Ovary (tissue), 9 donors: Measurements from ENCODE around the gene FBXL22. TPM values are rescaled to one million over a fixed set of nuclear protein-coding genes. Genes with fewer than 3 reads are reported as not detected.

ENCODE experiments used
- DNase-seq, 5 donors: peaks; one replicate each; pipeline ENCODE4 v3.0.0-alpha.2; 2019 to 2020
- H3K27ac ChIP-seq, 2 donors: fragments of 200-600 bp; one replicate each; pipeline versions ENCODE4 v1.5.1 to v1.8.0; 2019 to 2022
- H3K27me3 ChIP-seq: fragments of 200-600 bp; one replicate; pipeline ENCODE4 v1.8.0; 2022
- H3K36me3 ChIP-seq: fragments of 200-600 bp; sonication (generic); one replicate; pipeline ENCODE4 v1.5.1; 2019
- H3K4me1 ChIP-seq: one replicate; pipeline ENCODE4 v1.8.1; 2013; ENCODE audit warnings: mild to moderate bottlenecking, moderate library complexity; ENCODE audit not compliant: insufficient read depth
- H3K4me3 ChIP-seq: fragments of 200-600 bp; sonication (generic); one replicate; pipeline ENCODE4 v1.5.1; 2017
- H3K9me3 ChIP-seq, 2 donors: fragments of 200-600 bp in 1 of 2; sonication (generic) in 1 of 2; one replicate each; pipeline versions ENCODE4 v1.5.1 to v1.8.1; 2013 to 2019; ENCODE audit warnings: mild to moderate bottlenecking in 1 of 2, moderate library complexity in 1 of 2
- POLR2A ChIP-seq: fragments of 450-650 bp; IDR thresholded peaks from one replicate; pipeline ENCODE4 v1.6.1; 2017; ENCODE audit warnings: antibody characterized with exemption, mild to moderate bottlenecking, moderate library complexity
- WGBS, 3 donors: extraction: QIAGEN DNeasy Blood & Tissue Kit in 1 of 3; methylation state at CpG; one replicate each; pipeline versions ENCODE4 v1.1.5 to v1.1.7; 2013 to 2017; 5-methylcytosine and 5-hydroxymethylcytosine counted together
- intact Hi-C, 4 donors: fragments of 100-400 bp; cut with DNase I; formaldehyde crosslinking; loops; one replicate each; pipeline versions ENCODE4 v1.11.0 to v1.15.1; 2022 to 2023
- polyA plus RNA-seq, 2 donors: library from polyadenylated mRNA; stranded (reverse); fragments of 200-250 nt in 1 of 2; fragments of 350-450 nt in 1 of 2; fragmentation: Illumina TruSeq in 1 of 2; extraction: RNeasy Lipid Tissue Mini Kit (QIAGEN cat#74804) in 1 of 2; gene quantifications; one replicate each; pipeline ENCODE4 v1.2.3, GENCODE V29; 2013 to 2014
- total RNA-seq, 7 donors: library from RNA; depleted of rRNA in 2 of 7; stranded (reverse); fragments of >200 nt in 2 of 7; fragmentation: NEBNext Ultra II Directional in 3 of 7; extraction: Animal tissue kit (Norgen Biotek cat#: 25700) in 3 of 7; gene quantifications; one replicate each; pipeline versions ENCODE4 v1.1.0 to v1.2.4, GENCODE V29; 2016 to 2023
- donor health status: DM: no; HTN: no; CAD: no; lungs with moderate emphysema.
- donor health status: DM: no; HTN: no; CAD: no.
- donor health status: Bipolar disorder and iron deficiency.
- donor health status: DM: yes; HTN: yes; CAD: no.
- donor health status: DM: no; HTN: no; CAD: no.
- donor health status: DM: yes; HTN: yes; CAD: no.

FBXL22 gene
- total and polyA plus RNA-seq, 9 donors: 0.48 to 27.5 (median 5.3) TPM

DNA sequence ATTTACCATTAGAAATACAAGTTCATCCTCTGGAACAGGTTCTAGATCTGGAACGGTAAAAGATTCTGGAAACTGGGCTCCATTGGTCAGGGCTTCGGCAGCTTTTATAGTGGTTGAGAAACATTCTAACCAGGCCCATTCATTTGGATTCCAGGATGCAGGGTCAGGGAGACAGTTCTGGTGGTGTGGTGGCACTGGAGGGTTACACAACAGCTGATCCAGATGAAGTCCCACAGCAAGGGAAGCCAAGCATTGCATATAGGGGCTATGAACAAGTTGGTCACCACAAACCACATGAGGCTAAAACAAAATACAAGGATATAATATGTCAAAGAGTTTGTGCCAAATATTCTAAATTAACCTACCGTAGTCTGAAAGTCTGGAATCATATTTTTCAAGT, 43.0 kb downstream of the FBXL22 start:
- WGBS, 3 donors: 94 to 98% (median 94%) methylated on average over 3 of the region's 3 CpGs
- no peak overlapping the region for H3K27ac ChIP-seq
- DNase-seq: no peak
- no peak for TF ChIP-seq POLR2A
- H3K9me3 ChIP-seq: no peaks in the 10 kb centered on the region
- no peaks in the 10 kb centered on the region for H3K4me1 ChIP-seq
- no peak overlapping the region for H3K4me3 ChIP-seq
- intact Hi-C loops: no loop called here
- no peaks in the 10 kb centered on the region for H3K27me3 ChIP-seq
- H3K36me3 ChIP-seq: no peaks in the 10 kb centered on the region

Other genes with a start within 250 kb of the FBXL22 start
- gene CA12, start 215.5 kb upstream of the FBXL22 start, total RNA-seq: 10 to 100 TPM in 1 of 7 donors, 1 to 10 TPM in 4, under 1 TPM in 1, not detected in 1; 0.61 to 10.5 (median 3.5) TPM
- gene CA12, start 215.5 kb upstream of the FBXL22 start, polyA plus RNA-seq: 1 to 10 TPM in 1 of 2 donors, under 1 TPM in 1; 0.16 to 4.6 TPM
- 10 to 100 TPM; 41.5 to 76.0 (median 62.9) TPM for gene USP3, start 92.8 kb upstream of the FBXL22 start, total RNA-seq
- 10 to 100 TPM; 21.1 to 35.9 TPM for gene USP3, start 92.8 kb upstream of the FBXL22 start, polyA plus RNA-seq
- gene HERC1, start 236.6 kb downstream of the FBXL22 start, total RNA-seq: 100 to 1,000 TPM in 1 of 7 donors, 10 to 100 TPM in 6; 60.7 to 105 (median 82.9) TPM
- 10 to 100 TPM; 42.8 to 43.8 TPM for gene HERC1, start 236.6 kb downstream of the FBXL22 start, polyA plus RNA-seq